ENCODE results near the gene KRTAP10-8.

DNA sequence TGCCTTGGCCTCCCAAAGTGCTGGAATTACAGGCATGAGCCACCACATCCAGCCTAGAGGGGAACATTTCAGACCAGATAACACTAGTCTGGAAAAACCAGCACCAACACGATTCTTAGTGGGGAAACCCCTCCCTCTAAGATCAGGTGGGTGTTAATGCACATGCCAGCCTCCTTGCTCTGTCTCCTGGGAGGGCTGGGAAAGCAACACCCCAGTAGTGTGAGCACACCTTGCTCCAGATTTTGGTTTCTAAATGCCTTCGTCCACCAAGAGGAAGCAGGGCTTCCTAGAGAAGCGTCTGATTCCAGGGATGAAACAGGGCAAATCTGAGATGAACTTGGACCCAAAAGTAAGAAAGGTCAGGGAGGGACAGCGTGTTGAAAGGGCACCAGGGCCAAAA, 40.6 kb upstream of the KRTAP10-8 start:
- TF ChIP-seq, protein P1, sequence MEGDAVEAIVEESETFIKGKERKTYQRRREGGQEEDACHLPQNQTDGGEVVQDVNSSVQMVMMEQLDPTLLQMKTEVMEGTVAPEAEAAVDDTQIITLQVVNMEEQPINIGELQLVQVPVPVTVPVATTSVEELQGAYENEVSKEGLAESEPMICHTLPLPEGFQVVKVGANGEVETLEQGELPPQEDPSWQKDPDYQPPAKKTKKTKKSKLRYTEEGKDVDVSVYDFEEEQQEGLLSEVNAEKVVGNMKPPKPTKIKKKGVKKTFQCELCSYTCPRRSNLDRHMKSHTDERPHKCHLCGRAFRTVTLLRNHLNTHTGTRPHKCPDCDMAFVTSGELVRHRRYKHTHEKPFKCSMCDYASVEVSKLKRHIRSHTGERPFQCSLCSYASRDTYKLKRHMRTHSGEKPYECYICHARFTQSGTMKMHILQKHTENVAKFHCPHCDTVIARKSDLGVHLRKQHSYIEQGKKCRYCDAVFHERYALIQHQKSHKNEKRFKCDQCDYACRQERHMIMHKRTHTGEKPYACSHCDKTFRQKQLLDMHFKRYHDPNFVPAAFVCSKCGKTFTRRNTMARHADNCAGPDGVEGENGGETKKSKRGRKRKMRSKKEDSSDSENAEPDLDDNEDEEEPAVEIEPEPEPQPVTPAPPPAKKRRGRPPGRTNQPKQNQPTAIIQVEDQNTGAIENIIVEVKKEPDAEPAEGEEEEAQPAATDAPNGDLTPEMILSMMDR (IDR thresholded peaks at IDR 0.05): no peak
- no peak for TF ChIP-seq POLR2A (IDR thresholded peaks at IDR 0.05)
- TF ChIP-seq POLR2AphosphoS5 (IDR thresholded peaks at IDR 0.05): no peak

Data from prostate gland (tissue), 2 donors.